ENCODE results near the gene FAM43B. TPM values are rescaled to one million over a fixed set of nuclear protein-coding genes. Genes with fewer than 3 reads are reported as not detected.

Gene FAM43B, protein sequence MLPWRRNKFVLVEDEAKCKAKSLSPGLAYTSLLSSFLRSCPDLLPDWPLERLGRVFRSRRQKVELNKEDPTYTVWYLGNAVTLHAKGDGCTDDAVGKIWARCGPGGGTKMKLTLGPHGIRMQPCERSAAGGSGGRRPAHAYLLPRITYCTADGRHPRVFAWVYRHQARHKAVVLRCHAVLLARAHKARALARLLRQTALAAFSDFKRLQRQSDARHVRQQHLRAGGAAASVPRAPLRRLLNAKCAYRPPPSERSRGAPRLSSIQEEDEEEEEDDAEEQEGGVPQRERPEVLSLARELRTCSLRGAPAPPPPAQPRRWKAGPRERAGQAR
- total RNA-seq (not detected), total RNA-seq (0 to 0.07 (median 0) reads per million in 29 experiments)
- not detected for total RNA-seq (2013)

DNA sequence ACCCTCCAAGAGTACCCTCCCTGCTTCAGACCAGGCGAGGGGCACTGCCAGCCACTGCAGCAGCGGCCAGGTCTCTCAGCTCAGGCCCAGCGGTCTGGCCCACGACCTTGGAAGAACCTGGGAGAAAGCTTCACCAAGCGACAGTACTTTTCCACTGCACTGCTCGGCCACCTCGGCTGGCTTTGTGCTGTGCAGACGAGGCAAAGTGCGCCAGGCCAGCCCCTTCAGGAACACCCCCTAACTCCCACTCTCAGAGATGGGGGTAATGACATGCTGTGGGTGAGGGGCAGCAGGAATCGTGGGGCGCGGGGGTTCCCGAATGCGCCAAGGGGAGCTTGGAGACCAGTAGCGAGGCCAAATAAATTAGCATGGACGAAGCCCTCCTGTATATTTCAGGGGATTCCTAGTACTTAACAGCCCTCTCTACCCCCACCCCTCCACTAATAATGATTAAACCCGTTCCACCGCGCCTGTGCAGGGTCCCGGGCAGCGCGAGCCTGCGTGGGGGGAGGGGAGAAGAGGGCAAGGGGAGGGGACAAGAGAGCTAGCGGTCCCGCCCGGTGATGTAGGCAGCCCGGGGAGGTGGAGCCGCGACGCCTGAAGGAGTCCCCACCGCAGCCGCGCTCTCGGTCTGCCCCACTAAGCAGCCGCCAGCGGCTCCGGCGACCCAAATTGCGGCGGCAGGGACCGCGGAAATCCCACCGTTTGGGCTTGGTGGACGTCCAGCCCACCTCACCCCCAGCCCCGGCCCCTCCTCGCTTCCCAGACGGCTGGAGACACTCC lies at the start of gene FAM43B:
FAM43B (plus strand) TSS at position 629 of the 783 bp plus-strand sequence. CDS start 401 bp downstream, outside the sequence.
- no peaks in the 10 kb centered on the region for H3K36me3 Mint-ChIP-seq
- ChIA-PET POLR2A (no interaction called here), CTCF (interaction anchor here in 1 of 2 donors (0.6 kb wide), 1 partner anchor 24 kb away, joined by 3 read pairs; no protein-coding TSS in a partner anchor)
- WGBS (ENCODE audit: insufficient coverage): 2% methylated on average over 26 of the region's 47 CpGs
- Histone ChIP-seq H3K4me3 (ENCODE audit: control insufficient read depth in 1 of 2, extremely low read depth in 1 of 2, low read length in 1 of 2) (no peak within 1 kb of the TSS), H3K4me1 (ENCODE audit: control insufficient read depth in 1 of 2, extremely low read depth in 1 of 2, insufficient read depth in 2 of 2, low read length in 2 of 2) (peaks cover 0 to 8% of the 10 kb centered on the region in 2 experiments), H3K27me3 (replicated peaks in 1 of 2; ENCODE audit: control insufficient read depth in 2 of 2, extremely low read depth in 1 of 2, insufficient read depth in 2 of 2, low read length in 1 of 2) (peaks cover 9 to 58% of the 10 kb centered on the region in 2 experiments), H3K27ac (ENCODE audit: low read length) (no peak within 1 kb of the TSS), H3K36me3 (ENCODE audit: control insufficient read depth in 2 of 2, extremely low read depth in 1 of 2, insufficient read depth in 1 of 2, low read length in 1 of 2) (no peaks in the 10 kb centered on the region), H3K9me3 (no peaks in the 10 kb centered on the region)
- ATAC-seq (replicated peaks in 1 of 4): no peak
- peaks cover 0 to 3% (median 2%) of the 10 kb centered on the region in 3 donors for H3K4me1 Mint-ChIP-seq
- no peak within 1 kb of the TSS for H3K27ac Mint-ChIP-seq
- peaks cover 26 to 47% of the 10 kb centered on the region in 2 donors for H3K27me3 Mint-ChIP-seq
- no peaks in the 10 kb centered on the region for H3K9me3 Mint-ChIP-seq
- H3K4me3 Mint-ChIP-seq: no peak within 1 kb of the TSS
- no peak for DNase-seq

DNA sequence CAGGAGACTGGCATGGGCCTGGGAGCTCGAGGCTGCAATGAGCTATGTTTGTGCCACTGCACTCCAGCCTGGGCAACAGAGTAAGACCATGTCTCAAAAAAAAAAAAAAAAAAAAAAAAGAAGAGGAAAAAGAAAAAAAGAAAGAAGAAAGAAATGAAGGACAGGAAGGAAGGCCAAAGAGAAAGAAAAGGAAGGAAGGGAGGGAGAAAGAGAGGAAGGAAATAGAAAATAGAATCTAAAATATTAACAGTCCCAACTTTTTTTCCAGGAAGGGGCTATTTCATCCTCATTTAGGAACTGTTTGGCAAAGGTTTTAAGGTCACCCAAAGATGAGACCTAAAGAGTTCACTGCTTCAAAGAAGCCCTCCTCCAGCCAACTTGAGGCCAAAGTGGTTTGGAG lies 46.9 kb upstream of the FAM43B start:
- POLR2A ChIA-PET: no interaction called here
- CTCF ChIA-PET: interaction anchor here in 1 of 2 donors (1.2 kb wide), 1 partner anchor 11 kb away, joined by 3 read pairs; no protein-coding TSS in a partner anchor

DNA sequence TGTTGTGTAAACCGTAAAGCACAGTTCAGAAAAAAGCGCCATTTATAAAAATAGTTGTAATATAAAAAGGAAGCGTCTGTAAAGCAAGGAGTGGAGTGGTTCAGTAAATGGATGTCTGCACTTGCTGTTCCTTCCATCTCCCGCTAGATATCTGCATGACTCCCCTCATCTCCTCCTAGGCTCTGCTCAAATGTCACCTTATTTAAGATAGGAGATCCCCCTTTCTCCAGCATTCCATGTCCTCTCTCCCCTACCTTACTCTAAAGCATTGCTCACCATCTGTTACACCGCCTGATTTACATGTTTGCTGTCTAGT lies 45.2 kb upstream of the FAM43B start:
- Histone ChIP-seq H3K4me1 (ENCODE audit: control insufficient read depth in 1 of 2, extremely low read depth in 1 of 2, insufficient read depth in 2 of 2, low read length in 2 of 2) (peaks cover 7 to 18% of the 10 kb centered on the region in 2 experiments), H3K36me3 (ENCODE audit: control insufficient read depth in 2 of 2, extremely low read depth in 1 of 2, insufficient read depth in 1 of 2, low read length in 1 of 2) (peaks cover 0 to 14% of the 10 kb centered on the region in 2 donors), H3K27ac (ENCODE audit: low read length) (peak overlapping the region; percentile 97), H3K4me3 (ENCODE audit: control insufficient read depth in 1 of 2, extremely low read depth in 1 of 2, low read length in 1 of 2) (peak overlapping the region; percentile 88 to 98), H3K27me3 (replicated peaks in 1 of 2; ENCODE audit: control insufficient read depth in 2 of 2, extremely low read depth in 1 of 2, insufficient read depth in 2 of 2, low read length in 1 of 2) (peaks cover 0 to 4% of the 10 kb centered on the region in 2 experiments), H3K9me3 (no peaks in the 10 kb centered on the region)
- H3K27me3 Mint-ChIP-seq: peaks cover 0 to 7% of the 10 kb centered on the region in 2 donors
- no peaks in the 10 kb centered on the region for H3K9me3 Mint-ChIP-seq
- no CpG with 5 or more reads among the region's 5 CpGs for WGBS (ENCODE audit: insufficient coverage)
- peaks cover 28 to 40% (median 28%) of the 10 kb centered on the region in 3 donors for H3K4me1 Mint-ChIP-seq
- H3K4me3 Mint-ChIP-seq: peak overlapping the region; percentile 81 to 89 (median 85)
- peak overlapping the region; percentile 63 to 92 for H3K27ac Mint-ChIP-seq
- CTCF ChIA-PET: no interaction called here
- H3K36me3 Mint-ChIP-seq: peaks cover 7% of the 10 kb centered on the region
- ATAC-seq (replicated peaks in 1 of 4): peak in 1 of 4 experiments; percentile 25
- POLR2A ChIA-PET: interaction anchor here in 1 of 2 donors (0.6 kb wide), 1 partner anchor 21 kb away, joined by 3 read pairs; the partner anchor contains the start of gene CAMK2N1
- no peak for DNase-seq

More for the DNA sequence above, 46.9 kb upstream of the FAM43B start:
- no peaks in the 10 kb centered on the region for H3K27me3 ChIP-seq (replicated peaks in 1 of 2; ENCODE audit: control insufficient read depth in 2 of 2, extremely low read depth in 1 of 2, insufficient read depth in 2 of 2, low read length in 1 of 2)
- Mint-ChIP-seq H3K27ac (no peak overlapping the region), H3K4me1 (peaks cover 28 to 40% (median 28%) of the 10 kb centered on the region in 3 donors), H3K4me3 (peak overlapping the region in 1 of 3 donors; percentile 28), H3K27me3 (no peaks in the 10 kb centered on the region), H3K36me3 (peaks cover 15% of the 10 kb centered on the region), H3K9me3 (no peaks in the 10 kb centered on the region)
- H3K27ac ChIP-seq (ENCODE audit: low read length): no peak overlapping the region
- H3K4me3 ChIP-seq (ENCODE audit: control insufficient read depth in 1 of 2, extremely low read depth in 1 of 2, low read length in 1 of 2): no peak overlapping the region
- no peak for DNase-seq
- H3K9me3 ChIP-seq: no peaks in the 10 kb centered on the region
- no peak for ATAC-seq (replicated peaks in 1 of 4)
- H3K4me1 ChIP-seq (ENCODE audit: control insufficient read depth in 1 of 2, extremely low read depth in 1 of 2, insufficient read depth in 2 of 2, low read length in 2 of 2): peaks cover 7 to 18% of the 10 kb centered on the region in 2 experiments
- whole genome bisulfite sequencing (ENCODE audit: insufficient coverage): no CpG with 5 or more reads among the region's 1 CpG
- H3K36me3 ChIP-seq (ENCODE audit: control insufficient read depth in 2 of 2, extremely low read depth in 1 of 2, insufficient read depth in 1 of 2, low read length in 1 of 2): peaks cover 1 to 31% of the 10 kb centered on the region in 2 donors

DNA sequence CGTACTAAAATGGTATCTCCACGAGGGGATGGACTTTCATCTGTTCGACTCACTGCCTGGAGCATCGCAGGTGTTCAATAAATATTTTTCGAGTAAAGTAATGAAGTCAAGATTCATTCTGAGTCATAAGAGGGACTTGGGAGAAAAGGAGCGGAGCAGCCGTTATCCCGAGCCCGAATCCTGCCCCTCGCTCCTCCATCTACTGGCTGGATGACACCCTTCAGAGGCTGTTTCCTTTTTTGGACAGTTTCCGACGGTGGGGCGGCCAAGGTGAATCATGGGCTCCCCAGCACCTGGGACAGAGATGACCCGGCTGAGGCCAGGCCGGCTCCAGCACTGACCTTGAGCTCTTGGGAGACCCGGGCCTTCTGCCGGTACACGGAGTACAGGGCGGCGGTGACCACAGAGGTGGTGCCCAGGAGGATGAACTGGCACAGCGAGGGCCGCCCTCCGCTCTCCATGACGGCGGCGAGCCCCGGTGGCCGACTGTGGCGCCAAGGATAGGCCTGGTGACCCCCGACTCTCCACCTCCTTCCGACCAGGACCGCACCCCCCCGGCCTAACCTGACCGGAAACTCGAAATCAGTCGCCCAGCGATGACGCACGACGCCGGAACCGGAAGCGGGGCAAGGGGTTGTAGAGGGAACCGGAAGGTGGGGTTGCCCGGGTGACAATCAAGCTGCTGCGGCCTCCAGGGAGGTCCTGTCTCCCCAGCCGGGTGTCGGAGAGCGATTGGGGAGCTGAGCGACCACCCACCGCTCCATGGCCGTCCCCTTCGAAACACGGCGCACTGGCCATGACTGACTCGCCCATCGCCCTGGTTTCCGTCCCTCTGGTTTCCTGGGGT lies 44.6 kb upstream of the FAM43B start, which contains the start of gene MUL1:
MUL1 (minus strand) TSS at position 588 of the 847 bp plus-strand sequence; CDS start at position 461, 127 bp downstream.
- H3K27me3 Mint-ChIP-seq: peaks cover under 1 to 8% of the 10 kb centered on the region in 2 donors
- Histone ChIP-seq H3K27me3 (replicated peaks in 1 of 2; ENCODE audit: control insufficient read depth in 2 of 2, extremely low read depth in 1 of 2, insufficient read depth in 2 of 2, low read length in 1 of 2) (peaks cover 0 to 9% of the 10 kb centered on the region in 2 experiments), H3K4me1 (ENCODE audit: control insufficient read depth in 1 of 2, extremely low read depth in 1 of 2, insufficient read depth in 2 of 2, low read length in 2 of 2) (peaks cover 7 to 18% of the 10 kb centered on the region in 2 experiments), H3K9me3 (no peaks in the 10 kb centered on the region), H3K27ac (ENCODE audit: low read length) (peak within 1 kb of the TSS; percentile 97), H3K36me3 (ENCODE audit: control insufficient read depth in 2 of 2, extremely low read depth in 1 of 2, insufficient read depth in 1 of 2, low read length in 1 of 2) (peaks cover 0 to 8% of the 10 kb centered on the region in 2 donors), H3K4me3 (ENCODE audit: control insufficient read depth in 1 of 2, extremely low read depth in 1 of 2, low read length in 1 of 2) (peak within 1 kb of the TSS; percentile 88 to 98)
- peak within 1 kb of the TSS; percentile 81 to 89 (median 85) for H3K4me3 Mint-ChIP-seq
- peak; percentile 85 to 95 (median 92) for ATAC-seq (replicated peaks in 1 of 4)
- peak within 1 kb of the TSS; percentile 63 to 92 for H3K27ac Mint-ChIP-seq
- 3% methylated on average over 39 of the region's 58 CpGs for WGBS (ENCODE audit: insufficient coverage)
- peaks cover 7% of the 10 kb centered on the region for H3K36me3 Mint-ChIP-seq
- CTCF ChIA-PET: no interaction called here
- POLR2A ChIA-PET: interaction anchor here in 1 of 2 donors (0.6 kb wide), 1 partner anchor 22 kb away, joined by 3 read pairs; the partner anchor contains the start of gene CAMK2N1
- DNase-seq: peak; percentile 81 to 94 (median 91)
- H3K9me3 Mint-ChIP-seq: no peaks in the 10 kb centered on the region
- peaks cover 28 to 40% (median 28%) of the 10 kb centered on the region in 3 donors for H3K4me1 Mint-ChIP-seq

DNA sequence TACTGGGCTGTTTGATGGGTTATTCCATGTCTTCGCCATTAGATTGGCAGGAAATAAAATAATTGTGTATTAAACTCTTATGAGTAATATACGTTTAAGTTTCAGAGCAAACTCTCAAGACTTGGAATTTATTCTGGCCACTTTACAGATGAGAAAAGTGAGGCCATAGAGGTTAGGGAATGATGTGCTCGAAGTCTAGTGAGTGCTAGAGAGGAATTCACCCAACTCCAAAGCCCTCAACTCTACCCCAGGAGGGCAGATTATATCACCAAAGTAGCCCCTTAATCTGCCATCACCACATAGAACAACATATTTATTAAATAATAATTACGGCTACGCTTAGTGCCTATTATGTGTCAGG lies 44.0 kb upstream of the FAM43B start:
- POLR2A ChIA-PET: no interaction called here
- CTCF ChIA-PET: interaction anchor here in 1 of 2 donors (1.0 kb wide), 1 partner anchor 153 kb away, joined by 4 read pairs; the partner anchor contains the start of gene DDOST
- peak overlapping the region; percentile 88 to 98 for H3K4me3 ChIP-seq (ENCODE audit: control insufficient read depth in 1 of 2, extremely low read depth in 1 of 2, low read length in 1 of 2)

More for the DNA sequence above, 44.0 kb upstream of the FAM43B start:
- Mint-ChIP-seq H3K36me3 (peaks cover 6% of the 10 kb centered on the region), H3K27ac (peak overlapping the region; percentile 63 to 92), H3K27me3 (peaks cover 7 to 14% of the 10 kb centered on the region in 2 donors), H3K4me1 (peaks cover 27 to 40% (median 28%) of the 10 kb centered on the region in 3 donors), H3K4me3 (peak overlapping the region; percentile 81 to 89 (median 85)), H3K9me3 (no peaks in the 10 kb centered on the region)
- ATAC-seq (replicated peaks in 1 of 4) (no peak), DNase-seq (no peak)
- H3K4me1 ChIP-seq (ENCODE audit: control insufficient read depth in 1 of 2, extremely low read depth in 1 of 2, insufficient read depth in 2 of 2, low read length in 2 of 2): peaks cover 7 to 18% of the 10 kb centered on the region in 2 experiments
- WGBS (ENCODE audit: insufficient coverage): no CpG with 5 or more reads among the region's 5 CpGs
- H3K9me3 ChIP-seq: no peaks in the 10 kb centered on the region
- peaks cover 0 to 13% of the 10 kb centered on the region in 2 experiments for H3K27me3 ChIP-seq (replicated peaks in 1 of 2; ENCODE audit: control insufficient read depth in 2 of 2, extremely low read depth in 1 of 2, insufficient read depth in 2 of 2, low read length in 1 of 2)
- H3K27ac ChIP-seq (ENCODE audit: low read length): peak overlapping the region; percentile 97
- peaks cover 0 to 2% of the 10 kb centered on the region in 2 donors for H3K36me3 ChIP-seq (ENCODE audit: control insufficient read depth in 2 of 2, extremely low read depth in 1 of 2, insufficient read depth in 1 of 2, low read length in 1 of 2)

All from T-cell (primary cell).